A673 (cell line): ENCODE results near the gene NBAS.

ENCODE experiments used
- CTCF ChIP-seq: fragments of 300-800, 200-600 bp; sonication (generic); conservative IDR thresholded peaks from 2 replicates; pipeline ENCODE4 v1.5.1; 2017; ENCODE audit warnings: low read depth, mild to moderate bottlenecking, antibody characterized with exemption, low read length, moderate library complexity, mixed read lengths
- EZH2 ChIP-seq: fragments of 200-600 bp; sonication (generic); IDR thresholded peaks from 2 replicates; pipeline ENCODE4 v1.6.1; 2017; ENCODE audit warnings: borderline replicate concordance, low read depth, mild to moderate bottlenecking, mixed read lengths, antibody characterized with exemption, low read length; ENCODE audit not compliant: poor library complexity, severe bottlenecking

- TF ChIP-seq CTCF (no peak), EZH2 (no peak)
Observed at GRCh38 chr2:15560988-15561573, at the start of gene NBAS.
